IMR-90 (cell line): Measurements from ENCODE around the gene PIP5K1C. TPM values are rescaled to one million over a fixed set of nuclear protein-coding genes. Genes with fewer than 3 reads are reported as not detected.
"Not testable (repeated sequence)": the region's sequence is repeated elsewhere in the genome, so short reads cannot be mapped to it uniquely, and the experiment has no call there.

Experiments used
- ATAC-seq: fragments of 200-7000 bp; cut with Tn5 transposase; 2 replicates; pipeline ENCODE4 v1.9.1; 2020; ENCODE audit warnings: low read depth, mild to moderate bottlenecking, moderate library complexity
- BruUV-seq: library from RNA; stranded (reverse); fragments of 400-500 nt; replicated peaks from 2 replicates; lab custom pipeline; 2021; lab: Mats Ljungman, UMichigan
- CTCF ChIA-PET: fragments of 300-600 bp; formaldehyde crosslinking; extraction: SDS; loops from one replicate; lab custom pipeline; 2021; ENCODE audit warnings: antibody characterized with exemption; lab: Yijun Ruan, JAX
- POLR2A ChIA-PET: fragments of 300-600 bp; sonication (Branson Sonifier 250); formaldehyde crosslinking; loops from one replicate; lab custom pipeline; 2022; ENCODE audit warnings: antibody characterized with exemption; ENCODE audit not compliant: unreplicated experiment; lab: Charles Lee
- DNase-seq: peaks from one replicate; pipeline ENCODE4 v3.0.0; 2013
- H2AFZ ChIP-seq: replicated peaks from 2 replicates; pipeline ENCODE3; 2013; ENCODE audit warnings: low read length, mild to moderate bottlenecking; ENCODE audit not compliant: poor library complexity
- H2AK5ac ChIP-seq: 2 replicates; pipeline ENCODE4 v1.6.1; 2013; ENCODE audit warnings: low read depth, low read length, inconsistent platforms
- H2AK9ac ChIP-seq: replicated peaks from 2 replicates; pipeline ENCODE3; 2013; ENCODE audit warnings: mild to moderate bottlenecking, low read depth, low read length, moderate library complexity; ENCODE audit not compliant: poor library complexity
- H2BK120ac ChIP-seq: 2 replicates; pipeline ENCODE4 v1.6.1; 2013; ENCODE audit warnings: low read depth, low read length, inconsistent platforms
- H2BK15ac ChIP-seq: 3 replicates; pipeline ENCODE4 v1.6.1; 2013; ENCODE audit warnings: low read depth, low read length, inconsistent platforms
- H2BK20ac ChIP-seq: 2 replicates; pipeline ENCODE4 v1.6.1; 2013; ENCODE audit warnings: low read depth, mild to moderate bottlenecking, inconsistent platforms, low read length, moderate library complexity
- H2BK5ac ChIP-seq: 2 replicates; pipeline ENCODE4 v1.6.1; 2013; ENCODE audit warnings: mild to moderate bottlenecking, low read depth, low read length, inconsistent platforms; ENCODE audit not compliant: poor library complexity, severe bottlenecking
- H3K14ac ChIP-seq: replicated peaks from 2 replicates; pipeline ENCODE4 v1.6.1; 2013; ENCODE audit warnings: low read depth, low read length, inconsistent platforms
- H3K18ac ChIP-seq: 2 replicates; pipeline ENCODE4 v1.6.1; 2013; ENCODE audit warnings: low read depth, low read length, control low read depth
- H3K23ac ChIP-seq: 2 replicates; pipeline ENCODE4 v1.6.1; 2013; ENCODE audit warnings: low read depth, low read length, inconsistent platforms
- H3K27ac ChIP-seq: 2 replicates; pipeline ENCODE4 v1.5.1; 2013; ENCODE audit warnings: mild to moderate bottlenecking, control low read depth, low read length; ENCODE audit not compliant: insufficient read depth
- H3K27me3 ChIP-seq: 2 replicates; pipeline ENCODE4 v1.6.1; 2013; ENCODE audit warnings: low read length; ENCODE audit not compliant: control insufficient read depth, insufficient read depth
- H3K36me3 ChIP-seq: 2 replicates; pipeline ENCODE4 v1.6.1; 2013; ENCODE audit warnings: low read length, mixed read lengths; ENCODE audit not compliant: control insufficient read depth, insufficient read depth
- H3K4ac ChIP-seq: 2 replicates; pipeline ENCODE4 v1.6.1; 2013; ENCODE audit warnings: low read depth, low read length, inconsistent platforms
- H3K4me1 ChIP-seq: 2 replicates; pipeline ENCODE4 v1.6.1; 2013; ENCODE audit warnings: low read length, mixed read lengths; ENCODE audit not compliant: control insufficient read depth, insufficient read depth
- H3K4me2 ChIP-seq: 2 replicates; pipeline ENCODE4 v1.6.1; 2013; ENCODE audit warnings: low read depth, mild to moderate bottlenecking, control low read depth, low read length, moderate library complexity
- H3K4me3 ChIP-seq: 2 replicates; pipeline ENCODE4 v1.5.1; 2013; ENCODE audit warnings: low read depth, mild to moderate bottlenecking, control low read depth, low read length, moderate library complexity; ENCODE audit not compliant: insufficient read depth
- H3K56ac ChIP-seq: 2 replicates; pipeline ENCODE4 v1.6.1; 2013; ENCODE audit warnings: low read length, inconsistent platforms; ENCODE audit not compliant: insufficient read depth; ENCODE audit errors: extremely low read depth
- H3K79me1 ChIP-seq, 2 experiments: 2 replicates each; pipeline ENCODE4 v1.6.1; 2013; ENCODE audit warnings: low read length in 2 of 2, inconsistent platforms in 1 of 2, low read depth in 1 of 2
- H3K9ac ChIP-seq: 2 replicates; pipeline ENCODE4 v1.6.1; 2013; ENCODE audit warnings: low read depth, low read length, control low read depth
- H3K9me1 ChIP-seq: 2 replicates; pipeline ENCODE4 v1.6.1; 2013; ENCODE audit warnings: low read length, inconsistent platforms; ENCODE audit not compliant: insufficient read depth
- H3K9me3 ChIP-seq: 2 replicates; pipeline ENCODE4 v1.6.1; 2013; ENCODE audit warnings: low read length; ENCODE audit not compliant: control insufficient read depth, insufficient read depth
- H4K20me1 ChIP-seq: 2 replicates; pipeline ENCODE4 v1.6.1; 2013; ENCODE audit warnings: low read length, inconsistent platforms; ENCODE audit not compliant: insufficient read depth
- H4K5ac ChIP-seq: 2 replicates; pipeline ENCODE4 v1.6.1; 2013; ENCODE audit warnings: mild to moderate bottlenecking, low read depth, low read length, control low read depth
- H4K8ac ChIP-seq, 2 experiments: 2 replicates each; pipeline ENCODE4 v1.6.1; 2013; ENCODE audit warnings: low read depth in 2 of 2, low read length in 2 of 2, control low read depth in 1 of 2, inconsistent platforms in 1 of 2
- H4K91ac ChIP-seq: 2 replicates; pipeline ENCODE4 v1.6.1; 2013; ENCODE audit warnings: low read depth, low read length, inconsistent platforms; ENCODE audit not compliant: insufficient read depth
- NFE2L2 ChIP-seq: fragments of 150-350 bp; IDR thresholded peaks from 2 replicates; pipeline ENCODE4 v1.6.1; 2016; ENCODE audit warnings: low read depth, mild to moderate bottlenecking, low read length
- POLR2A ChIP-seq: IDR thresholded peaks from 2 replicates; pipeline ENCODE4 v1.6.1; 2012; ENCODE audit warnings: mild to moderate bottlenecking, low read depth, low read length
- RFX5 ChIP-seq: IDR thresholded peaks from 2 replicates; pipeline ENCODE4 v1.8.0; 2012; ENCODE audit warnings: low read depth, mild to moderate bottlenecking, low read length, moderate library complexity
- WGBS, 2 experiments: methylation state at CpG; one replicate each; pipeline versions ENCODE4 v1.1.5 to v1.1.7; 2013; ENCODE audit warnings: missing lambda C conversion rate in 2 of 2; ENCODE audit not compliant: insufficient read length in 1 of 2; ENCODE audit errors: extremely low coverage in 2 of 2; 5-methylcytosine and 5-hydroxymethylcytosine counted together
- dilution Hi-C: fragments of 300-500 bp; cut with HindIII; formaldehyde crosslinking; loops from one replicate; pipeline ENCODE4 v1.14.3; 2018; ENCODE audit warnings: low sequenced_read_pairs; ENCODE audit not compliant: unreplicated experiment
- in situ Hi-C: fragments of 300-500 bp; cut with MboI; formaldehyde crosslinking; loops from 3 replicates; pipeline ENCODE4 v1.14.3; 2019; ENCODE audit warnings: low sequenced_read_pairs, inconsistent platforms, mixed read lengths
- intact Hi-C: fragments of 100-400 bp; cut with micrococcal nuclease; formaldehyde crosslinking; loops from 2 replicates; pipeline ENCODE4 v1.10.0; 2022
- polyA plus RNA-seq, 3 experiments: library from polyadenylated mRNA; depleted of rRNA; stranded (reverse); fragments of >200 nt; gene quantifications; 2 replicates each; pipeline ENCODE4 v1.2.3, GENCODE V29; 2012; ENCODE audit warnings: low replicate concordance in 1 of 3
- total RNA-seq: library from RNA; depleted of rRNA; stranded (reverse); fragments of >200 nt; gene quantifications from 2 replicates; pipeline ENCODE4 v1.2.3, GENCODE V29; 2012
- TF ChIP-seq, protein P1 (sequence below): conservative IDR thresholded peaks from 2 replicates; pipeline ENCODE4 v1.5.1; 2012; ENCODE audit warnings: mild to moderate bottlenecking, low read depth, low read length, improper control_type of control experiment

PIP5K1C gene
- total and polyA plus RNA-seq, 2 of the 4 experiments (the other 2 are of a cell fraction), result 13.6 to 23.3 TPM

- H3K14ac ChIP-seq, result no peak overlapping the region
- no peak for DNase-seq
- dilution Hi-C loops (no loop called here), intact Hi-C loops (no loop called here), in situ Hi-C loops (no loop called here)
- no peak overlapping the region for H3K4ac ChIP-seq
- H3K4me3 ChIP-seq, result no peak overlapping the region
- peaks cover 49% of the 10 kb centered on the region for H3K36me3 ChIP-seq
- no peak overlapping the region for H2BK20ac ChIP-seq
- no peaks in the 10 kb centered on the region for H3K9me3 ChIP-seq
- no peak overlapping the region for H3K18ac ChIP-seq
- peaks cover 0 to 6% of the 10 kb centered on the region in 2 experiments; a peak in 3 of 4 replicates for H3K79me1 ChIP-seq
- H3K9ac ChIP-seq, result no peak overlapping the region
- H3K4me2 ChIP-seq, result no peak overlapping the region
- H3K27me3 ChIP-seq, result no peaks in the 10 kb centered on the region
- no peak overlapping the region for H2AK9ac ChIP-seq
- H3K56ac ChIP-seq, result no peak overlapping the region
- no peak overlapping the region for H2BK15ac ChIP-seq
- 0 out of 2 replicates have a peak, but pooled peaks cover 6% of the 10 kb centered on the region for H4K20me1 ChIP-seq
- H4K91ac ChIP-seq, result no peak overlapping the region
- no peaks in the 10 kb centered on the region for H3K9me1 ChIP-seq
- ChIA-PET POLR2A (no interaction called here), CTCF (no interaction called here)
- BruUV-seq, result no TSS peak
- no peak for TF ChIP-seq RFX5
- TF ChIP-seq POLR2A, result no peak
- TF ChIP-seq, protein P1, sequence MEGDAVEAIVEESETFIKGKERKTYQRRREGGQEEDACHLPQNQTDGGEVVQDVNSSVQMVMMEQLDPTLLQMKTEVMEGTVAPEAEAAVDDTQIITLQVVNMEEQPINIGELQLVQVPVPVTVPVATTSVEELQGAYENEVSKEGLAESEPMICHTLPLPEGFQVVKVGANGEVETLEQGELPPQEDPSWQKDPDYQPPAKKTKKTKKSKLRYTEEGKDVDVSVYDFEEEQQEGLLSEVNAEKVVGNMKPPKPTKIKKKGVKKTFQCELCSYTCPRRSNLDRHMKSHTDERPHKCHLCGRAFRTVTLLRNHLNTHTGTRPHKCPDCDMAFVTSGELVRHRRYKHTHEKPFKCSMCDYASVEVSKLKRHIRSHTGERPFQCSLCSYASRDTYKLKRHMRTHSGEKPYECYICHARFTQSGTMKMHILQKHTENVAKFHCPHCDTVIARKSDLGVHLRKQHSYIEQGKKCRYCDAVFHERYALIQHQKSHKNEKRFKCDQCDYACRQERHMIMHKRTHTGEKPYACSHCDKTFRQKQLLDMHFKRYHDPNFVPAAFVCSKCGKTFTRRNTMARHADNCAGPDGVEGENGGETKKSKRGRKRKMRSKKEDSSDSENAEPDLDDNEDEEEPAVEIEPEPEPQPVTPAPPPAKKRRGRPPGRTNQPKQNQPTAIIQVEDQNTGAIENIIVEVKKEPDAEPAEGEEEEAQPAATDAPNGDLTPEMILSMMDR, result no peak
- no peak for TF ChIP-seq NFE2L2
- H2AK5ac ChIP-seq, result no peak overlapping the region
- H4K5ac ChIP-seq, result no peak overlapping the region
- no peak overlapping the region for H2BK5ac ChIP-seq
- no peak overlapping the region for H2AFZ ChIP-seq
- no peak overlapping the region for H2BK120ac ChIP-seq
- no peak for ATAC-seq
- no peaks in the 10 kb centered on the region for H3K4me1 ChIP-seq
- no peak overlapping the region for H3K27ac ChIP-seq
- 100% methylated on average over 8 of the region's 33 CpGs; no CpG with 5 or more reads in 1 of the 2 experiments for WGBS, 2 experiments
- H3K23ac ChIP-seq, result no peak overlapping the region
- H4K8ac ChIP-seq, result no peak overlapping the region
Observed at GRCh38 chr19:3648037-3648905, 52.0 kb downstream of the PIP5K1C start.

DNA sequence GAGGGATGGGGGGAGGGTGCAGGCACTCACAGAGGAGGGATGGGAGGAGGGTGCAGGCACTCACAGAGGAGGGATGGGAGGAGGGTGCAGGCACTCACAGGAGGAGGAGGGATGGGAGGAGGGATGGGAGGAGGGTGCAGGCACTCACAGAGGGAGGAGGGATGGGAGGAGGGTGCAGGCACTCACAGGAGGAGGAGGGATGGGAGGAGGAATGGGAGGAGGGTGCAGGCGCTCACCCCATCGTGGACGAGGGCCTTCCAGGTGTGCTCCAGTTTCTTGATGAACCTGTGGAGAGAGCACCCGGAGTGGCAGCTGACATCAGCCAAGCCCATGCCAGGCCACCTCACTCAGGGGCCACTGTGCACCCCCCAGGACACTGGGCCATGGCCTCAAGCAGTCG is 53.2 kb downstream of the PIP5K1C start:
- H3K4me1 ChIP-seq, CTCF ChIA-PET, H2BK5ac ChIP-seq, H3K4me2 ChIP-seq, H2AFZ ChIP-seq, H3K56ac ChIP-seq, BruUV-seq, H3K79me1 ChIP-seq, H4K20me1 ChIP-seq, dilution Hi-C loops, H3K9ac ChIP-seq, H2BK120ac ChIP-seq, H2AK9ac ChIP-seq, H3K9me1 ChIP-seq, DNase-seq, H3K4ac ChIP-seq, H3K23ac ChIP-seq, H3K18ac ChIP-seq, H4K91ac ChIP-seq, in situ Hi-C loops, POLR2A ChIA-PET, H3K4me3 ChIP-seq, H4K8ac ChIP-seq, H2AK5ac ChIP-seq, ATAC-seq, H2BK15ac ChIP-seq, intact Hi-C loops, H2BK20ac ChIP-seq, H3K27me3 ChIP-seq, H3K27ac ChIP-seq, H4K5ac ChIP-seq, H3K9me3 ChIP-seq, H3K14ac ChIP-seq: not testable (repeated sequence)
- H3K36me3 ChIP-seq, result peaks cover 48% of the 10 kb centered on the region
- WGBS, 2 experiments, result 85% methylated on average over 4 of the region's 5 CpGs; no CpG with 5 or more reads in 1 of the 2 experiments
